Thoracic aorta (tissue), 2 donors: ENCODE results near the gene HLF. TPM values are rescaled to one million over a fixed set of nuclear protein-coding genes. Genes with fewer than 3 reads are reported as not detected.
A peak's percentile ranks its signal among the peaks of the same experiment; 100 is the strongest.

Experiments used
- ATAC-seq: fragments of 150-250 bp; one replicate; pipeline ENCODE4 v1.8.0; 2017; ENCODE audit warnings: low read depth; ENCODE audit not compliant: insufficient number of reproducible peaks, low FRiP score
- DNase-seq: peaks from one replicate; pipeline ENCODE4 v3.0.0-alpha.2; 2020; ENCODE audit warnings: low spot score
- H3K27ac ChIP-seq, 2 donors: fragments of 200-600 bp; sonication (generic); 1 replicate in 1 of 2; 2 replicates in 1 of 2; pipeline ENCODE4 v1.5.1; 2016; ENCODE audit warnings: mild to moderate bottlenecking in 2 of 2, moderate library complexity in 2 of 2
- H3K27me3 ChIP-seq: fragments of 200-600 bp; sonication (generic); replicated peaks from 2 replicates; pipeline ENCODE4 v1.6.0; 2016; ENCODE audit warnings: mild to moderate bottlenecking; ENCODE audit not compliant: insufficient read depth
- H3K36me3 ChIP-seq: fragments of 200-600 bp; sonication (generic); one replicate; pipeline ENCODE4 v1.5.1; 2016
- H3K4me1 ChIP-seq, 2 donors: fragments of 200-600 bp; sonication (generic); 1 replicate in 1 of 2; 2 replicates in 1 of 2; pipeline versions ENCODE4 v1.5.1 to v1.6.0; 2016; ENCODE audit warnings: low read depth in 2 of 2, mild to moderate bottlenecking in 1 of 2; ENCODE audit not compliant: control insufficient read depth in 1 of 2
- H3K4me3 ChIP-seq: fragments of 200-600 bp; sonication (generic); 2 replicates; pipeline ENCODE4 v1.5.1; 2016; ENCODE audit warnings: mild to moderate bottlenecking
- H3K9me3 ChIP-seq: fragments of 200-600 bp; sonication (generic); 2 replicates; pipeline ENCODE4 v1.5.1; 2016
- CTCF ChIP-seq: fragments of 200-600 bp; sonication (generic); IDR thresholded peaks from one replicate; pipeline ENCODE4 v1.5.1; 2019; ENCODE audit warnings: antibody characterized with exemption
- total RNA-seq, 2 donors: library from RNA; depleted of rRNA; stranded (reverse); fragments of >200 nt; gene quantifications; one replicate each; pipeline versions ENCODE4 v1.1.0 to v1.2.3, GENCODE V29; 2016

HLF gene
- total RNA-seq, 2 donors from 2014 or later = 10.2 to 12.5 TPM

- peaks cover 49 to 89% of the 10 kb centered on the region in 2 donors for H3K4me1 ChIP-seq
- no peak for TF ChIP-seq CTCF
- H3K27ac ChIP-seq = peak overlapping the region in 1 of 2 donors; percentile 90
- DNase-seq (no peak), ATAC-seq (no peak)
- no peaks in the 10 kb centered on the region for H3K27me3 ChIP-seq
- H3K4me3 ChIP-seq = no peak overlapping the region
- no peaks in the 10 kb centered on the region for H3K9me3 ChIP-seq
- no peaks in the 10 kb centered on the region for H3K36me3 ChIP-seq
Observed at GRCh38 chr17:55279203-55279602, 14.4 kb downstream of the HLF start.

- Histone ChIP-seq H3K4me1 (peaks cover 43 to 89% of the 10 kb centered on the region in 2 donors), H3K27me3 (no peaks in the 10 kb centered on the region), H3K27ac (peak overlapping the region; percentile 87 to 95), H3K36me3 (no peaks in the 10 kb centered on the region), H3K4me3 (no peak overlapping the region), H3K9me3 (no peaks in the 10 kb centered on the region)
- TF ChIP-seq CTCF = no peak
- DNase-seq (no peak), ATAC-seq (no peak)
Observed at GRCh38 chr17:55279788-55280187, 15.0 kb downstream of the HLF start.

GRCh38 chr17:55280212-55280611 is 15.5 kb downstream of the HLF start:
- TF ChIP-seq CTCF = no peak
- Histone ChIP-seq H3K9me3 (no peaks in the 10 kb centered on the region), H3K27me3 (no peaks in the 10 kb centered on the region), H3K4me1 (peaks cover 43 to 89% of the 10 kb centered on the region in 2 donors), H3K4me3 (no peak overlapping the region), H3K27ac (peak overlapping the region; percentile 87 to 95), H3K36me3 (no peaks in the 10 kb centered on the region)
- DNase-seq (no peak), ATAC-seq (no peak)

GRCh38 chr17:55281649-55282378 is 17.1 kb downstream of the HLF start:
- H3K36me3 ChIP-seq = no peaks in the 10 kb centered on the region
- ATAC-seq = peak; percentile 62
- H3K4me1 ChIP-seq = peaks cover 36 to 89% of the 10 kb centered on the region in 2 donors

GRCh38 chr17:55282379-55282702 is 17.6 kb downstream of the HLF start:
- peaks cover 34 to 89% of the 10 kb centered on the region in 2 donors for H3K4me1 ChIP-seq
- no peaks in the 10 kb centered on the region for H3K36me3 ChIP-seq
- TF ChIP-seq CTCF = no peak
- DNase-seq (no peak), ATAC-seq (no peak)
- peak overlapping the region; percentile 53 for H3K4me3 ChIP-seq
- peak overlapping the region; percentile 87 to 95 for H3K27ac ChIP-seq
- H3K27me3 ChIP-seq = no peaks in the 10 kb centered on the region
- H3K9me3 ChIP-seq = no peaks in the 10 kb centered on the region

More at GRCh38 chr17:55281649-55282378, 17.1 kb downstream of the HLF start:
- no peak for TF ChIP-seq CTCF
- DNase-seq = no peak
- H3K9me3 ChIP-seq = no peaks in the 10 kb centered on the region
- H3K27me3 ChIP-seq = no peaks in the 10 kb centered on the region
- peak overlapping the region; percentile 53 for H3K4me3 ChIP-seq
- H3K27ac ChIP-seq = peak overlapping the region; percentile 87 to 95
